ENCODE results near the gene HTR3E.

DNA sequence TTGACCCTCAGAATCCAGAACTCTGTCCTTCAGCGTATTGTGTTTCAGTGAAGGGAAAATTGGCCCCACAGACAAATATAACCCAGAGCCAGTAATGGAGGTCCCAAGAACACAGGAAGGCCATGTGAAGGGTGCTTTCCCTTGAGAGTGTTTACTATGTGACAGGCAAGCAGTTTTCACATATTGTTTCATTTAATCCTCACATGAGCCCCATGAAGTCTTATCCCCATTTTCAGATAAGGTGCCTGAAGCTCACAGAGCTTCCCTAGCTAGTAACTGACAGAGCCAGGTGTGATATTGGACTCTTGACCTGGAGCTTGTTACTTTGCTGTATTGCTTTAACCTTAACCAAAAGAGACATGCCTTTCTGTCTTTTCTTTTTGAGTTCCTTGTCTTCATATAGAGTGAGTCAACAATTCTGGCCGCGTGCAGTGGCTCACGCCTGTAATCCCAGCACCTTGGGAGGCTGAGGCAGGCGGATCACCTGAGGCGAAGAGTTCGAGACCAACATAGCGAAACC lies 48.9 kb downstream of the HTR3E start:
- TF ChIP-seq, protein P1, sequence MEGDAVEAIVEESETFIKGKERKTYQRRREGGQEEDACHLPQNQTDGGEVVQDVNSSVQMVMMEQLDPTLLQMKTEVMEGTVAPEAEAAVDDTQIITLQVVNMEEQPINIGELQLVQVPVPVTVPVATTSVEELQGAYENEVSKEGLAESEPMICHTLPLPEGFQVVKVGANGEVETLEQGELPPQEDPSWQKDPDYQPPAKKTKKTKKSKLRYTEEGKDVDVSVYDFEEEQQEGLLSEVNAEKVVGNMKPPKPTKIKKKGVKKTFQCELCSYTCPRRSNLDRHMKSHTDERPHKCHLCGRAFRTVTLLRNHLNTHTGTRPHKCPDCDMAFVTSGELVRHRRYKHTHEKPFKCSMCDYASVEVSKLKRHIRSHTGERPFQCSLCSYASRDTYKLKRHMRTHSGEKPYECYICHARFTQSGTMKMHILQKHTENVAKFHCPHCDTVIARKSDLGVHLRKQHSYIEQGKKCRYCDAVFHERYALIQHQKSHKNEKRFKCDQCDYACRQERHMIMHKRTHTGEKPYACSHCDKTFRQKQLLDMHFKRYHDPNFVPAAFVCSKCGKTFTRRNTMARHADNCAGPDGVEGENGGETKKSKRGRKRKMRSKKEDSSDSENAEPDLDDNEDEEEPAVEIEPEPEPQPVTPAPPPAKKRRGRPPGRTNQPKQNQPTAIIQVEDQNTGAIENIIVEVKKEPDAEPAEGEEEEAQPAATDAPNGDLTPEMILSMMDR (IDR thresholded peaks at IDR 0.05), result no peak
- no peak for TF ChIP-seq POLR2A (IDR thresholded peaks at IDR 0.05)

Data from Peyer's patch (tissue), 4 donors.